ENCODE results near the gene LRBA. TPM values are rescaled to one million over a fixed set of nuclear protein-coding genes. Genes with fewer than 3 reads are reported as not detected.

The LRBA gene
- total RNA-seq, 1 donor from 2014 or later: 63.4 TPM

DNA sequence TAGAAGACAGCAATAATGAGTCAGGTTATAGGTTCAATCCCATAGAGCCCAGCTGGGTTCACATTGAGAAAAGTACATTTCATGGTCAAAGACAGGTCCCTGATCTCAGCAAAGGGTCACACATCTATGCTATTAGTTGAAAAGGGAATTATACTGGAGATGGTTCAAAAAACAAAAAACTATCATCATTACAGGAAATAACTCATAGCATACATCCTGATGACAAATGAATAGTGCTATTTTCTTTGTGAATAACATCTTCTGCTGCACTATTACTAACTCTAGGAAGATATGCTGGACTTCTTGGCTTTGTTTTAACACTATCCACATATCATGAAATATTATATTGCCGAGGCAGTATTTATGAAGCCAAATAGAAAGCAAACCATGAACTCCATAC lies 635.6 kb downstream of the LRBA start:
- DNase-seq (ENCODE audit: low read depth, low spot score): peak; percentile 43

GRCh38 chr4:150375025-150375424 lies 640.1 kb downstream of the LRBA start:
- no peak for DNase-seq (ENCODE audit: low read depth, low spot score)

DNA sequence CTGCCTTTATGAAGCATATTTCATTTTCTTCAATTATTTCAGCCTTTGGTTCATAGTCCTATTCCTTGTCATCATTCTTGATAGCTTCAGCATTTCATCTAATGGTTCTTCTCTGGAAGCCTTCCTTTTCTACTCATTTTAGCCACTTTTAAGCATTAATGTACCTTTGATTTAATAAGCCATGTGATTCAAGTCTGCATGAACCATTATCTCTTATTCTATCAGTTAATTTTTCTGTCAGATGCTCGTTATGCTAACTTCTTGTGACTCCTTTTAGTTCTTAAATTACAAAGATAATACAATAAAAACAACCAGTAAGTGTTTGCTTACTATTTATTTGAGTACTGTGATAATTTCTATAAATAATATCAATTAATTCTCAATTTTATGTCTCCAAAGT lies 643.2 kb downstream of the LRBA start:
- DNase-seq (ENCODE audit: low read depth, low spot score): no peak

GRCh38 chr4:150369434-150370380 lies 645.4 kb downstream of the LRBA start:
- DNase-seq (ENCODE audit: low read depth, low spot score): no peak

GRCh38 chr4:150368667-150369066 lies 646.4 kb downstream of the LRBA start:
- no peak for DNase-seq (ENCODE audit: low read depth, low spot score)

GRCh38 chr4:150367326-150367725 lies 647.8 kb downstream of the LRBA start:
- no peak for DNase-seq (ENCODE audit: low read depth, low spot score)

- DNase-seq (ENCODE audit: low read depth, low spot score): no peak
These were observed 648.5 kb downstream of the LRBA start for GRCh38 chr4:150366487-150366999.

GRCh38 chr4:150363721-150364688 lies 651.1 kb downstream of the LRBA start:
- no peak for DNase-seq (ENCODE audit: low read depth, low spot score)

- DNase-seq (ENCODE audit: low read depth, low spot score): no peak
These were observed 656.4 kb downstream of the LRBA start for GRCh38 chr4:150358691-150359090.

GRCh38 chr4:150357829-150358228 lies 657.3 kb downstream of the LRBA start:
- DNase-seq (ENCODE audit: low read depth, low spot score): no peak

DNA sequence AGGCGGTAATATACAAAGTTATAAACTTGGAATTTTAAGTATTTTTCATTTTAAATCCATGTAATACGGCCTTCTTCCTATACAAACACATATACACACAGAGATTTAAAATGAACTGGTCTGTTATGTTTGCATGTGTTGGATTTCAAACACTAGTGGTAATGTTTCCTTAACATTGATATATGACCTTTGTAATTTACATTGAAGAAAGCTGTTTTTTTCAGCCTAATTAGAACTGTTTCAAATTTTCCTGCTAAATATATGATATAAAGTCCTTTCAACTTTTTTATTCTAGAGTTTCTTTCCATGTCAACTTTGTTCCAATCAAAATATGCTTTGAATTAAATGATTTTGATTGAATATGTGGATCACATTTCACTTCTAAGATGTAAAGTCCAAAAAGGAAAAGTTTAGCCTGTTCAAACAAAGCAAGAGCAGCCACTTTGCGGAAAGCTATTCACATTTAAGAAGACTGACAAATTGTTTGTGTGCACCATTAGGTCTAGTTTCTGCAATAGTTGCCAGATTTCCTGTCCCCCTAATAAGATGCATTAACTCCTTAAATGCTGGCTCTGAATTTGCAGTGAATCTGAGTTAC lies 659.1 kb downstream of the LRBA start:
- no peak for DNase-seq (ENCODE audit: low read depth, low spot score)

- DNase-seq (ENCODE audit: low read depth, low spot score): no peak
These were observed 659.7 kb downstream of the LRBA start for GRCh38 chr4:150355418-150355817.

DNA sequence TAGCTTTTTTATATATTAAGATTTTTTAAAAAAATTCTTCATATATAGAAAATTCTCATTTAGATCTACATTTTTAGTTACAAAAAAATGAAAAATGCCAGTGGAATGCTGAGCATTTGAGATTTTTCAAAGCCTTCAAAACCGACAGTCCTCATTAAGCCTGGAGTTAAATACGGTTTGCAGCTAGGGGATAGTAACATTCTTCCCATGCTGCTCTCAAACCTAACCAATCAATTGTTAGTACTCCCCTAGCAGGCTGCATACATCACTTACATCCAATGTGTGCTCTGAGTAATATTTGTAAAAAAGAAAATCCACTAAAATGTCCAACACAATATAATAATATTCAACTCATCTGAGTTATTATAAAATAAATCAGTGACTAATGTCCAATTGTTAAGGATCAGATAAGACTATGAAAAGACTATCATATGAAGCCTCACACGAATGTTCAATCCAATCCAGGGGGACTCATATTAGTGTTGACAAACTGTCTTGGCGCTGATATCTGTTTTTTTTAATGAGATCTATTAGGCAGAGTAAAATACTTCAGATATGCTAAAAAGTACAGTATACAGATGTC lies 660.8 kb downstream of the LRBA start:
- DNase-seq (ENCODE audit: low read depth, low spot score): no peak

GRCh38 chr4:150348079-150348478 lies 667.0 kb downstream of the LRBA start:
- peak; percentile 43 for DNase-seq (ENCODE audit: low read depth, low spot score)

DNA sequence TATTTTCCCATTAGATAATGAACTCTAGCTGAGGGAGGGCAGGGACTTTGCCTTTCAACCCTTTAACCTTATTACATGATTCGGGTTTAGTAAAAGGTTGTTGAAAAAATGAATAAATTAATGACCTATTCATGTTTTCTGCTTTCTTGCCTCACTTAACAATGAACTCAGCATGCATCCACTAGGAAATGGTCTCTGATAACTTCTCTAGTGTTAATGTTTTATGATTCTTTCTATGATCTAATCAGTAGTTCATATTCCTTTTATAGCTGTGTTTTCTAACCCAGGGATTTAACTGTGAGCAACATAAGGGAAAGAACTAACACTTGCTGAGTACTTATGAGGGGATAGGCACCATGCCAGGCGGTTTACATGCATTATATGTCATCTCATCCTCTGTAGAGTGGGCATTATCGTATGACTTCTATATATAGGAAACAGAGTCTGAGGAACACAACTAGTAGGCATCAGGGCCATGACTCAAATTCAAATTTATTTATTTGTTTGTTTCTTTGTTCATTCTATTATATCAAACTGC lies 669.8 kb downstream of the LRBA start:
- no peak for DNase-seq (ENCODE audit: low read depth, low spot score)

DNA sequence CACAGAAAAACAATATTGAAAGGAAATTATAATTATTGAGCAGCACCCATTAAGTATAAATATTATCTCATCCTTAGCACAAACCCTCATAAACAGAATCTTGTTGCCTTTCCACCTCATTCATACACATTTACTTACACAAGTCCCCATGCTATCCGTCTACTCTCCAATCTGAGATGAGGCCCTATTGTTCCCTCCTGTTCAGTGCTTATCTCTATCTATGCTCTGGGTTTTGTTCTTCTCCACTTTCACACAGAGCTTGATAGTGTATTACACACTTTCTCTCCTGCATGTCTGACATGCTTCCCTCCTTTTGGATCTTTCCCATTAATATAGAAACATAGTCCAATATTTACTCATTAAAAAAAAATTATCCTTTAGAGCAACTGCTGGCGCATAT lies 671.3 kb downstream of the LRBA start:
- DNase-seq (ENCODE audit: low read depth, low spot score): no peak

DNA sequence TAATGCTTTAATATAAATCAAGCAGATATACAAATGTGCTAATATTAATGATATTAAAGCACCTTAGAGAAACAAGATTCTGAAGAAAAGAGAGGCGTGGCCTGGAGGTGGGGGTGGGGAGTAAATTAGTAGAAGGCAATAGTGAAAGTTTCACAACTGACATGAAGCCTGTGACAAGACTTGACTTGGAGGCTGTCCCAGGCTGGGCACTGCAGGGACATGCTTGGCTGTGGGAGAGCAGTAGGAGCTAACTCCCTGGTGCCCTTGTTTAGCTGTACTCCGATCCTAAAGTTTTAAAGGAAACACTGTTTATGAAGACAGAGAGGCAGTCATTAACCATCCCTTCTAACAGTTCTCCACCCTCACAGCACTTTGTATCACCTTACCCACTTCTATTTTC lies 672.1 kb downstream of the LRBA start:
- DNase-seq (ENCODE audit: low read depth, low spot score): no peak

DNA sequence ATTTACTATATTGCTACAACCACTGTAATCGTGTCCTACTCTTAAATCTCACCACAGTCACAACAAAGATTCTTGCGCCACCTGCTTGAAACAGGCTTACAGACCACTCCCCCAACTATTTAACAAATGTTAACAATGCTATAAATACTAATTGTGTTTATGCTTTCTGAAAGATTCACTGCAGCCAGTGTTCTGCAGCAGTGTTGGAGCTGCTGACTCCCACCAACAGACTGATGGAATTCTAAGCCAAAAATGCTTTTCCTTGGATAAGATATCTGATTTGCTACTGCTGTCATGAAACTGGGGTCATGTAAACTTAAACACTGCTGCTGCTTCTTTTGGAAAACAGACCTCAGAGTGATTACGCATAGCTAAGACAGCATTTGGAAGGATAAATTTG lies 677.4 kb downstream of the LRBA start:
- no peak for DNase-seq (ENCODE audit: low read depth, low spot score)

DNA sequence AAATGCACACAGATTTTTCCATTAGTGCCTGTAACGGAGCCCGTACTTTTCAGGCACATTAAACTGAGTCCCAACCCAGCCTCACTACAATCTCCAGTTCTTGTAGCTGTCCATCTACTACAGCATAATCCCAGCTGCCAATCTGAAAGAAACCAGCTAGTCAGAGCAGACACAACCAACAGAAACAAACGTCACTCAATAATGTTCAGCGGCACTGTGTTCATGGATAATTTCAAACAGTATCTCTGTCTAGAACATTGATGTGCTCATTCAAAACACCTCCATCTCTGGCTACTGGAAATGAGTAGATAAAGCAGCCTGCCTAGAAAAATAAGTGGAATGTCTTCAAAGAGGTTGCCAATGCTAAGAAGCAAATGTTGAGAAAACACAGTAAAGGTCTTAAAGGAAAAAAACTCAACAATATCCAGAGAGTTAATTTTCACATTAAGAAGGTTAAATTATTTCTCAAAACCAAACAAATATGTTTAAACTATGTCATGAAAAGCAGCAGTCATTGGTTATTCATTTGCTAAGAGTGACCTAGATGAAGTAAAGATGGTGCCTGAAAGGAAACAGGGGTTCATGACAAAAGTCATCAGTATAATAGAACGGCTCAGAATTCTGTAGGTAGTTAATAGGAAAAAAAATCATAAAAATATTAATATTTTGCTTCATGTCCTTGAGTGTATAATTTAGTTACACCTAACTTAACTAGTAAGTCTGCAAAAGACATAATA lies 678.2 kb downstream of the LRBA start:
- no peak for DNase-seq (ENCODE audit: low read depth, low spot score)

GRCh38 chr4:150332961-150333360 lies 682.1 kb downstream of the LRBA start:
- DNase-seq (ENCODE audit: low read depth, low spot score): no peak

Measured in pulmonary artery endothelial cell (primary cell).